ENCODE data around the gene RAB31. TPM values are rescaled to one million over a fixed set of nuclear protein-coding genes. Genes with fewer than 3 reads are reported as not detected.

Gene RAB31
- total RNA-seq, 1 donor from 2014 or later, result 19.7 TPM

DNA sequence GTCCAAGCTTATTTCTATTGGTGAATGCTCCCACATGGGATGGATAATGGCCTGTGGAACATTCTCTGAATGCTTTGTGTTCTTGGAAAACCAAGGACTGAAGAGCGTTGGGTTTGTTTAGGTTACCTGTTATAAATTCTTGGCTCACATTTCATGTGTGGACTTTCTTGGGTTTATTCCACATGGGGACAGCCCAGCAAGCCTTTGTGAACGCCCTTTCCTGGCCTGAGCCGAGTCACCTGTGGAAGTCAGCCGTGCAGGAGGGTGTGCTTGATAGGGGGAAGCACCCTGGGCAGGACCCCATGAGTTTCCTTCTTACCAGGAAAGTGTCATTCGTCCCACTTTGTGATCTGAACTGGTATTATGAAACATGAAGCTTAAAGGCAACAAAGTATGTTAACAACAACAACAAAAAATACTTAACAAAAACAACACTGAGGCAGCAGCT, 4.1 kb downstream of the RAB31 start:
- Mint-ChIP-seq H3K36me3 (peaks cover 3% of the 10 kb centered on the region), H3K9me3 (no peaks in the 10 kb centered on the region), H3K27me3 (peaks cover 42% of the 10 kb centered on the region), H3K4me1 (ENCODE audit: unreplicated experiment) (peaks cover 48% of the 10 kb centered on the region), H3K27ac (peak overlapping the region; percentile 16), H3K4me3 (no peak overlapping the region)
- TF ChIP-seq, protein P1, sequence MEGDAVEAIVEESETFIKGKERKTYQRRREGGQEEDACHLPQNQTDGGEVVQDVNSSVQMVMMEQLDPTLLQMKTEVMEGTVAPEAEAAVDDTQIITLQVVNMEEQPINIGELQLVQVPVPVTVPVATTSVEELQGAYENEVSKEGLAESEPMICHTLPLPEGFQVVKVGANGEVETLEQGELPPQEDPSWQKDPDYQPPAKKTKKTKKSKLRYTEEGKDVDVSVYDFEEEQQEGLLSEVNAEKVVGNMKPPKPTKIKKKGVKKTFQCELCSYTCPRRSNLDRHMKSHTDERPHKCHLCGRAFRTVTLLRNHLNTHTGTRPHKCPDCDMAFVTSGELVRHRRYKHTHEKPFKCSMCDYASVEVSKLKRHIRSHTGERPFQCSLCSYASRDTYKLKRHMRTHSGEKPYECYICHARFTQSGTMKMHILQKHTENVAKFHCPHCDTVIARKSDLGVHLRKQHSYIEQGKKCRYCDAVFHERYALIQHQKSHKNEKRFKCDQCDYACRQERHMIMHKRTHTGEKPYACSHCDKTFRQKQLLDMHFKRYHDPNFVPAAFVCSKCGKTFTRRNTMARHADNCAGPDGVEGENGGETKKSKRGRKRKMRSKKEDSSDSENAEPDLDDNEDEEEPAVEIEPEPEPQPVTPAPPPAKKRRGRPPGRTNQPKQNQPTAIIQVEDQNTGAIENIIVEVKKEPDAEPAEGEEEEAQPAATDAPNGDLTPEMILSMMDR (conservative IDR thresholded peaks at IDR 0.05), result no peak
- DNase-seq (ENCODE audit: extremely low spot score, unreplicated experiment), result no peak

GRCh38 chr18:9712611-9713010, 4.5 kb downstream of the RAB31 start:
- TF ChIP-seq, protein P1 (conservative IDR thresholded peaks at IDR 0.05), result no peak
- peaks cover 43% of the 10 kb centered on the region for H3K4me1 Mint-ChIP-seq (ENCODE audit: unreplicated experiment)
- no peak overlapping the region for H3K27ac Mint-ChIP-seq
- no peaks in the 10 kb centered on the region for H3K9me3 Mint-ChIP-seq
- DNase-seq (ENCODE audit: extremely low spot score, unreplicated experiment), result no peak
- peaks cover 38% of the 10 kb centered on the region for H3K27me3 Mint-ChIP-seq
- peak overlapping the region; percentile 56 for H3K4me3 Mint-ChIP-seq
- H3K36me3 Mint-ChIP-seq, result peaks cover 7% of the 10 kb centered on the region

- Mint-ChIP-seq H3K27ac (no peak overlapping the region), H3K27me3 (peaks cover 29% of the 10 kb centered on the region)
- TF ChIP-seq, protein P1 (conservative IDR thresholded peaks at IDR 0.05), result no peak
Observed at GRCh38 chr18:9714266-9715087, 6.4 kb downstream of the RAB31 start.

DNA sequence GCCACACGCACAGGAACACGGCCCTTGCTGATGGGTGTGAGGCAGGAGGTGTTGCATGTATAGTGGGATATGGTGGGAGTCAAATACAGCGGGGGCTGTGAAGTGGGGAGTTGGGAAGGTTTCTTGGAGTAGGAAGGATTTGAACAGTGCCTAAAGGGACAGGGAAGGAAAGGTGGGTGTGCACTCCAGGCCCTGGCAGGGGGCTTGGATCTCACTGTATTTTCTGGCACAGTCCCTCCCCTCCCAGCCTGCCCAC, 6.9 kb downstream of the RAB31 start:
- Mint-ChIP-seq H3K4me3 (no peak overlapping the region), H3K36me3 (peaks cover 8% of the 10 kb centered on the region)
- TF ChIP-seq, protein P1 (conservative IDR thresholded peaks at IDR 0.05), result no peak

More at GRCh38 chr18:9714266-9715087, 6.4 kb downstream of the RAB31 start:
- no peaks in the 10 kb centered on the region for H3K9me3 Mint-ChIP-seq
- no peak for DNase-seq (ENCODE audit: extremely low spot score, unreplicated experiment)
- H3K36me3 Mint-ChIP-seq, result peaks cover 8% of the 10 kb centered on the region
- peaks cover 39% of the 10 kb centered on the region for H3K4me1 Mint-ChIP-seq (ENCODE audit: unreplicated experiment)
- no peak overlapping the region for H3K4me3 Mint-ChIP-seq

GRCh38 chr18:9715978-9716774, 8.1 kb downstream of the RAB31 start:
- Mint-ChIP-seq H3K27ac (no peak overlapping the region), H3K36me3 (peaks cover 13% of the 10 kb centered on the region), H3K4me1 (ENCODE audit: unreplicated experiment) (peaks cover 35% of the 10 kb centered on the region), H3K4me3 (no peak overlapping the region), H3K9me3 (no peaks in the 10 kb centered on the region), H3K27me3 (peaks cover 14% of the 10 kb centered on the region)
- TF ChIP-seq, protein P1 (conservative IDR thresholded peaks at IDR 0.05), result no peak
- no peak for DNase-seq (ENCODE audit: extremely low spot score, unreplicated experiment)

More for the DNA sequence above, 6.9 kb downstream of the RAB31 start:
- DNase-seq (ENCODE audit: extremely low spot score, unreplicated experiment), result no peak
- Mint-ChIP-seq H3K4me1 (ENCODE audit: unreplicated experiment) (peaks cover 34% of the 10 kb centered on the region), H3K27ac (no peak overlapping the region), H3K9me3 (no peaks in the 10 kb centered on the region), H3K27me3 (peaks cover 24% of the 10 kb centered on the region)

Measured in type B pancreatic cell (in vitro differentiated cells).